ENCODE data around the gene AHNAK2.
"Not testable (repeated sequence)": the region's sequence is repeated elsewhere in the genome, so short reads cannot be mapped to it uniquely, and the experiment has no call there.

AHNAK2 gene

DNA sequence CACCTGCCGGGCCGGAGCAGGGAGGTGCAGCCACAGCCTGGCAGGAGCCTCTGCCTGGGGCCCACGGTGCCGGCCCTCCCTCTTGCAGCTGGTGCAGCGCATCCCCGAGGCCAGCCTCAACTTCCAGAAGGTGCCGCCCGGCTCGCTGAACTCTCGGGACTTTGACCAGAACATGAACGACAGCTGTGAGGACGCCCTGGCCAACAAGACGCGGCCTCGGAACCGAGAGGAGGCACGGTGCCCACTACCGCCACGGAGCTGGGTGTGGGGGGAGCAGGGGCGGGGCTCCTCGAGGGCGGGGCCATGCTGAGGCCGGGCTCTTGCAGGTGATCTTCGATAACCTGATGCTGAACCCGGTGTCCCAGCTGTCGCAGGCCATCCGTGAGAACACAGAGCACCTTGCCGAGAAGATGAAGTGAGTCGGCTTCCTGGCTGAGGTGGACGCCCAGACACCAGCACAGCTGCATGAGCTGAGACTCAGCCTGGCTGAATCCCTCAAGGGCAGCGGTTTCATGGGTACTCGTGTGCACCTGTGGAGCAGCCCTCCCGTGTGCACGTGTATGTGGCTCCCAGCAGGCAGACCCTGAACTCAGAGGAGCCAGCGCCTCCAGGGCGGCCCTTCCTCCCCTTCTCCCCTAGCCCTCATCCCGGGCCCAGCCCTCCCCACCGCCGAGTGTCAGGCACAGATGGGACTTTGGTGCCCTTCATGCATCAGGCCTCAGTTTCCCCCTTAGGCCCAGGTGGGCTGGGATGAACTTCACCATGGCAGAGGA, 84.6 kb downstream of the AHNAK2 start:
- no peak for DNase-seq (ENCODE audit: low read depth)
- TF ChIP-seq, protein P1, sequence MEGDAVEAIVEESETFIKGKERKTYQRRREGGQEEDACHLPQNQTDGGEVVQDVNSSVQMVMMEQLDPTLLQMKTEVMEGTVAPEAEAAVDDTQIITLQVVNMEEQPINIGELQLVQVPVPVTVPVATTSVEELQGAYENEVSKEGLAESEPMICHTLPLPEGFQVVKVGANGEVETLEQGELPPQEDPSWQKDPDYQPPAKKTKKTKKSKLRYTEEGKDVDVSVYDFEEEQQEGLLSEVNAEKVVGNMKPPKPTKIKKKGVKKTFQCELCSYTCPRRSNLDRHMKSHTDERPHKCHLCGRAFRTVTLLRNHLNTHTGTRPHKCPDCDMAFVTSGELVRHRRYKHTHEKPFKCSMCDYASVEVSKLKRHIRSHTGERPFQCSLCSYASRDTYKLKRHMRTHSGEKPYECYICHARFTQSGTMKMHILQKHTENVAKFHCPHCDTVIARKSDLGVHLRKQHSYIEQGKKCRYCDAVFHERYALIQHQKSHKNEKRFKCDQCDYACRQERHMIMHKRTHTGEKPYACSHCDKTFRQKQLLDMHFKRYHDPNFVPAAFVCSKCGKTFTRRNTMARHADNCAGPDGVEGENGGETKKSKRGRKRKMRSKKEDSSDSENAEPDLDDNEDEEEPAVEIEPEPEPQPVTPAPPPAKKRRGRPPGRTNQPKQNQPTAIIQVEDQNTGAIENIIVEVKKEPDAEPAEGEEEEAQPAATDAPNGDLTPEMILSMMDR (conservative IDR thresholded peaks at IDR 0.05; ENCODE audit: low read depth, low read length) = no peak
- H3K4me3 ChIP-seq (ENCODE audit: low read depth, low read length) = no peak overlapping the region

DNA sequence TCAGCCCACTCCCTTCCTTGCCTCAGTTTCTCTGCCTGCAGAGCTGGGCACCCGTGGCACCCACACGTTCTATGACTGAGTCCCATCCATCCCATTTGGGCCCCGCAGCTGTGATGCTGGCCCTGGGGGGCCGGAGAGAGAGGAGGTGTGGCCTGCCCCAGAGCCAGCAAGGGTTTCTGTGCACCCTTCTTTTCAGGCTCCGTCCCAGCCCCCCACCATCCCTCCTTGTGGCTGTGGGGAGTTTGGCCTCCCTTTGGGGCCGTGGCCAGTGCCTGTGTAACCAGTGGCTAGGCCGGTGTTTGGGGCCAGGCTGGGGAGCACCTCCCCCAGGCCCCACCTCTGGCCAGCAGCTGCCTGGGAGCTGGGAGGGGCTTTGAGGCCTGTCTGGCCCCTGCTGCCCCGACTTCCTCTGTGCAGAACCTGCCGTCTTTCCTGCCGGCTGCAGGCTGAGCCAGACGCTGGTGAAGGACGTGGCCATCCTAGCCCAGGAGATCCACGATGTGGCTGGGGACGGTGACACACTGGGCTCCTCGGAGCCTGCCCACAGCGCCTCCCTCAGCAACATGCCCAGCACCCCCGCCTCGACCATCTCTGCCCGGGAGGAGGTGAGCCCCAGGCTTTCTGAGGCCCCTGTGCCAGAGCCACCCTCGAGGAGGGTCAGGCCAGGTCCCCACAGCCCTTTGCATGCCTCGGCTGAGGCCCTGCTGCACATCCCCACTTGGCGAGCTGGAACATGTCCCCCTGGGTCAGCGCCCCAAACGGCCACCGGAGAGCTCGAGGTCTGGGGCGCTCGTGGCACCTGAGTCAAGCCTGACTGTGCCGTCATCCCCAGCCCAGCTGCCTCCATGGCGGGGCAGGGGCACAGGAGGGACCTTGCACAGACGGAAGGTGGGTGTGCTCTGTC, 85.4 kb downstream of the AHNAK2 start:
- TF ChIP-seq, protein P1 (conservative IDR thresholded peaks at IDR 0.05; ENCODE audit: low read depth, low read length) = peak; percentile 10
- no peak overlapping the region for H3K4me3 ChIP-seq (ENCODE audit: low read depth, low read length)

DNA sequence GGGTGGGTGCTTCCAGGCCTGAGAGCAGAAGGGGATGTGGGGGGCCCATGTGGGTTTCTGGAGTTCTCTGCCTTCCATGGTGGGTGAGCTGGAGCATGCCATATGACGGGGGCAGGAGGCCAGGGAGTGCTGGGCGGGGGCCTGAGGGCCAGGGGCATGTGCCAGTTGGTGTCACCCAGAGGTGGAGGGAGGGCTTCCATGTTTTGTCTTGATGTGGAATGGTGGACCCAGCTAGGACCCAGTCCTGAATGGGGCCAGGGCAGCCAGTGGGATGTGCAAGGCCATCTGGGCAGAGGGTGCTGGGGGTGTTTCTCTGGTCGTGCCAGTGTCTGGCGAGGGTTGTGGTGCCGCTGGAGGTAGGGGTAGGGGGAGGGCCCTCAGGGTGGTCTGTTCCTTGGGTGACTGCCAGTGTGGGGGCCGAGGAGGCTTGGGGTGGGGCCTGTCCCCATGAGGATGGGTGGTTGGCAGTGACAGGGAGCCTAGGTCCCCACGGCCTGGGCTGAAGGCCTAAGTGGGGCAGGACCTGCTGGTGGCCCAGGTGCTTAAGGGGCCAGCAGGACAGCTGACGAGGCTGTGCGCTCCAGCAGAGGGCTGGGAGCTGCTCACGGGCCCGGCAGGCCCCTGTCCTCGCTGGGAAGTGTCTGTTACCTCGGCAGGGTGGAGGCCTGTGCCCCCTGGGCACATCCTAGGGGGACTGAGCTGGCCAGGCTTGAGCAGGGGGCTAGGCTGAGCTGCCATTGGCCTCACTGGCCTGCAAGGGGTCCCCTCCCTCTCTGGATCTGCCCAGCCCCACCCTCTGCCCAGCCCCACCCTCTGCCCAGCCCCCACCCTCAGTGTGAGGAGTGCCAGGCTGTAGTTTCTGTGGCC, 86.3 kb downstream of the AHNAK2 start:
- H3K4me3 ChIP-seq (ENCODE audit: low read depth, low read length) = no peak overlapping the region
- no peak for DNase-seq (ENCODE audit: low read depth)
- TF ChIP-seq, protein P1 (conservative IDR thresholded peaks at IDR 0.05; ENCODE audit: low read depth, low read length) = no peak

More for the DNA sequence above, 85.4 kb downstream of the AHNAK2 start:
- DNase-seq (ENCODE audit: low read depth) = peak; percentile 11

DNA sequence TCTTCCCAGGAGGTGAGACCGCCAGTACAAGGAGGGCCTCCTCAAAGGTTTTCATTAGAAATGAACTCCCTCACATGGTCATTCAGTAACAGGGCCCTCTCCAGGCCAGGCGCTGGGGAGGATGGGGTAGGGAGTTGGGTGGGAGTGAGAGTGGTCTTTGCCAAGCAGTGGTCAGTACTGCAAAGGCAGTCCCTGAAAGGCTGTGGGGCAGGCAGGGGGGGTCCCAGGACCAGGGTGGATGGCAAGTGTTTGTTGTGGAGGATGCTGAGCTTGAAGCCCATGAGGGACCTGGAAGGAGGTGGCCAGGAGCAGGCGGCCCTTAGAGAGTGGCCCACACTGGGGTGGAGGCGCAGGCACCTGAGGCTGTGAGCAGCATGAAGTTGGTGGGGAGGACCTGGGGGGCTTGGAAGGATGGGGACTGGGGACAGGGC, 87.0 kb downstream of the AHNAK2 start:
- H3K4me3 ChIP-seq (ENCODE audit: low read depth, low read length) = no peak overlapping the region
- no peak for DNase-seq (ENCODE audit: low read depth)
- TF ChIP-seq, protein P1 (conservative IDR thresholded peaks at IDR 0.05; ENCODE audit: low read depth, low read length) = no peak

DNA sequence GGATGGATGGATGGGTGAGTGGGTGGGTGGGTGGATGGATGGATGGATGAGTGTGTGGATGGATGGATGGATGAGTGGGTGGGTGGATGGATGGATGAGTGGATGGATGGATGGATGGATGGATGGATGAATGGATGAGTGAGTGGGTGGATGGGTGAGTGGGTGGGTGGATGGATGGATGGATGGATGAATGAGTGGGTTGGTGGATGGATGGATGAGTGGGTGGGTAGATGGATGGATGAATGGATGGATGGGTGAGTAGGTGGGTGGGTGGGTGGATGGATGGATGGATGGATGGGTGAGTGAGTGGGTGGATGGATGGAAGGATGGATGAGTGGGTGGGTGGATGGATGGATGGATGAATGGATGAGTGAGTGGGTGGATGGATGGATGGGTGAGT, 87.9 kb downstream of the AHNAK2 start:
- H3K4me3 ChIP-seq (ENCODE audit: low read depth, low read length); DNase-seq (ENCODE audit: low read depth): not testable (repeated sequence)

DNA sequence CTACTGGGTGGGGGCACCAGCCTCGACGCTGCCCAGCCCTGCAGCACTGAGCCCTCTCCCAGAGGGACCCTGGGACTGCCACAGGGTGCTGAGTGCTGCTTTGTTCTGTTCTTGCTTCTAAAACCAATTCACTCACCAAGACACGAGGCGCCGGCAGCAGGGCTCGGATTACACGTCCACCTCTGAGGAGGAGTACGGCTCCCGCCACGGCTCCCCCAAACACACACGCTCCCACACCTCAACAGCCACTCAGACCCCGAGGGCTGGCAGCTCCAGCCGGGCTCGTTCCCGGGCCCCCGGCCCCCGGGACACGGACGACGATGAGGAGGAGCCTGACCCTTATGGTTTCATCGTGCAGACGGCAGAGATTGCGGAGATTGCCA, 88.8 kb downstream of the AHNAK2 start:
- TF ChIP-seq, protein P1 (conservative IDR thresholded peaks at IDR 0.05; ENCODE audit: low read depth, low read length) = no peak
- no peak overlapping the region for H3K4me3 ChIP-seq (ENCODE audit: low read depth, low read length)
- DNase-seq (ENCODE audit: low read depth) = no peak
